22Rv1 (cell line): Measurements from ENCODE around the gene TMEM222.
A peak's percentile ranks its signal among the peaks of the same experiment; 100 is the strongest.
"Not testable (repeated sequence)": the region's sequence is repeated elsewhere in the genome, so short reads cannot be mapped to it uniquely, and the experiment has no call there.

Experiments
- H3K27ac ChIP-seq: fragments of 450-650 bp; 2 replicates; pipeline ENCODE4 v1.5.1; 2017
- CTCF ChIP-seq: fragments of 450-650 bp; IDR thresholded peaks from 2 replicates; pipeline ENCODE4 v1.5.1; 2017; ENCODE audit warnings: mild to moderate bottlenecking
- ZFX ChIP-seq: fragments of 450-650 bp; IDR thresholded peaks from 2 replicates; pipeline ENCODE4 v1.6.1; 2017; ENCODE audit warnings: antibody characterized with exemption, borderline replicate concordance

TMEM222 gene

DNA sequence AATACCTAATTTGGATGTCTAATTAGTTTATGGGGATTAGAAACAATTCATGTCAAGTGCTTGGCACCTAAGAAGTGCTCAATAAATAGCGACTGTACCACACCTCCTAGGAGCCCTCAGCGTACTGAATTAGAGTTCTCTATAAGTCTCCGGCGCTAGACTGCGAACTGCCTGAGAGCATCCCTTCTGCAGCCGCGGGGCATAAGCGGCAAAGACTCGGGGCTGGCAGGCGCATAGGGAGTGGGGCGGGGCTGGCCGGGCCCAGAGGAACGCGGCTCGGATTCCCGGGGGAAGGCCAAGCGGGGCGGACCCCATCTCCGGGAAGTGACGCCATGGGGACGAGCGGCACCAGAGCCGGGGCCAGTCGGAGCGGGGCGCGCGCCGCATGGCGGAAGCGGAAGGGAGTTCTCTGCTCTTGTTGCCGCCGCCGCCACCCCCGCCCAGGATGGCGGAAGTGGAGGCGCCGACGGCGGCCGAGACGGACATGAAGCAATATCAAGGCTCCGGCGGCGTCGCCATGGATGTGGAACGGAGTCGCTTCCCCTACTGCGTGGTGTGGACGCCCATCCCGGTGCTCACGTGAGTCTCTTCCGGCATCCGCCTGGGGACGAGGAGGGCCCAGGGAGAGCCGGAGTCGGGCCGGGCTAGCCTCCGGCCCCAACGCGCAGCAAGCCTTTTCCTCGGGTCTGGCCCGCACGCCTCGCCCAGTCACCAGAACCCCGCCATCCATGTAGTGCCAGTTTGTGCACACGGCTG is at the start of gene TMEM222:
TSS of gene TMEM222 (plus strand) at position 351 of the 756 bp plus-strand sequence. CDS start at position 386, 35 bp downstream.
- H3K27ac ChIP-seq = peak within 1 kb of the TSS; percentile 88
- TF ChIP-seq CTCF (no peak), ZFX (no peak)

DNA sequence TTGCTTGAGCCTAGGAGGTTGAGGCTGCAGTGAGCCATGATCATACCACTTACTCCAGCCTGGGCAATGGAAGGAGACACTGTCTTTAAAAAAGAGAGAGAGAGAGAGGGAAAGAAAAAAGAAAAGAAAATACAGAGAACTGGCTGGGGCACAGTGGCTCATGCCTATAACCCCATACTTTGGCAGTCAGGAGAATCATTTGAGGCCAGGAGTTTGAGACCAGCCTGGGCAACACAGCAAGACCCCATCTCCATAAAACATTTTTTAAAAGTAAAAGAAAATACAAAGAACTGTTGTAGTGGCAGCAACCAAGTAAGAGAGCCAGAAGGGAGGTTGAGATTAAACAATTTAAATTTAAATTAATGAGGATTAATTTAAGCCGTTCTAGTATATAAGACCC is 47.8 kb upstream of the TMEM222 start:
- no peak overlapping the region for H3K27ac ChIP-seq
- TF ChIP-seq ZFX (no peak), CTCF (no peak)

DNA sequence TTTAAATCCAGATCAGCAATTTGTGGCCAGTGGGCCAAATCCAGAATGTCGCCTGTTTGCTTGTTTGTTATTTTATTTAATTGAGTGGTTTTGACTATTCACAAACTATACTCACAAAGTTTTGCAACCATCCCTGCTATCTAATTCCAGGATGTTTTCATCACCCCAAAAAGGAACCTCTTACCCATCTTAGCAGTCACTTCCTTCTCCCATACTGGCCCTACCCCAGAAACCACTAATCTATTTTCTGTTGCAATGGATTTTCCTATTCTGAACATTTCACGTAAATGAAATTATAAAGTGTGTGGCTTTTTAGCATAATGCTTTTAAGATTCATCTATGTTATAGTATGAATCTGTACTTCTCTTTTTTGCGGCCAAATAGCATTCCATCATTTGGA is 46.3 kb upstream of the TMEM222 start:
- no peak overlapping the region for H3K27ac ChIP-seq
- TF ChIP-seq CTCF (no peak), ZFX (no peak)

- TF ChIP-seq ZFX (no peak), CTCF (peak; percentile 90)
- no peak overlapping the region for H3K27ac ChIP-seq
Measured at GRCh38 chr1:27284425-27285273, 37.3 kb upstream of the TMEM222 start.

DNA sequence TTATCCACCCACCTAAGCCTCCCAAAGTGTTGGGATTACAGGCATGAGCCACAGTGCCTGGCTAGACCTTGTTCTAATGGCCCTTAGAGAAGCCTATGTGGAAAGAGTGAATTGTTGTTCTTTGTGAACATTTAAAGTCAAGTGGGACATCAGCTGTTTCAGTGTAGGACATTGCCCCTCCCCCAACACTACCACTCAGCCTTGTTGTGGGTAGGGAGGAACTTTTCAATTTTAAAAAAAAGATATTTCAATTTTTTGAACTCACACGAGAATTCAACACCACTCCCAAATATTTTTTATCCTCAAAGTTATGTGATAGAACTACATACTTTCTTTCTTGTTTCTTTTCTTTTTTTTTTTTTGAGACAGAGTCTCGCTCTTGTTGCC is 36.7 kb upstream of the TMEM222 start:
- TF ChIP-seq CTCF (no peak), ZFX (no peak)
- H3K27ac ChIP-seq = no peak overlapping the region

DNA sequence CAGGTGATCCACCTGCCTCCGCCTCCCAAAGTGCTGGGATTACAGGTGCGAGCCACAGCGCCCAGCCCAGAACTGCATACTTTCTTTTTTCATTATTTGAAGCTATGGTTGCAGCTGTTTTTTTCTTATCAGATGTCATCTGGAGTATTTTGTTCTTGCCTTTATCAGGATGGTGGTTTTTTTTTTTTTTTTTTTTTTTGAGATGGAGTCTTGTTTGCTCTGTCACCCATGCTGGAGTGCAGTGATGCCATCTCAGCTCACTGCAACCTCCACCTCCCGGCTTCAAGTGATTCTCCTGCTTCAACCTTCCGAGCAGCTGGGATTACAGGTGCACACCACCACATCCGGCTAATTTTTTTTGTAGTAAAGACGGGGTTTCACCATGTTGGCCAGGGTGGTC is 36.1 kb upstream of the TMEM222 start:
- not testable (repeated sequence) for H3K27ac ChIP-seq

GRCh38 chr1:27289125-27289524 is 32.8 kb upstream of the TMEM222 start:
- H3K27ac ChIP-seq = not testable (repeated sequence)

- no peak overlapping the region for H3K27ac ChIP-seq
- TF ChIP-seq ZFX (no peak), CTCF (no peak)
Measured at GRCh38 chr1:27290581-27290980, 31.4 kb upstream of the TMEM222 start.
